Raji (cell line): ENCODE data around the gene BUD31.

Experiments used
- POLR2A ChIP-seq: IDR thresholded peaks from 2 replicates; pipeline ENCODE4 v1.6.1; 2011; ENCODE audit warnings: low read depth, low read length, control low read depth; ENCODE audit not compliant: insufficient read depth

The BUD31 gene

DNA sequence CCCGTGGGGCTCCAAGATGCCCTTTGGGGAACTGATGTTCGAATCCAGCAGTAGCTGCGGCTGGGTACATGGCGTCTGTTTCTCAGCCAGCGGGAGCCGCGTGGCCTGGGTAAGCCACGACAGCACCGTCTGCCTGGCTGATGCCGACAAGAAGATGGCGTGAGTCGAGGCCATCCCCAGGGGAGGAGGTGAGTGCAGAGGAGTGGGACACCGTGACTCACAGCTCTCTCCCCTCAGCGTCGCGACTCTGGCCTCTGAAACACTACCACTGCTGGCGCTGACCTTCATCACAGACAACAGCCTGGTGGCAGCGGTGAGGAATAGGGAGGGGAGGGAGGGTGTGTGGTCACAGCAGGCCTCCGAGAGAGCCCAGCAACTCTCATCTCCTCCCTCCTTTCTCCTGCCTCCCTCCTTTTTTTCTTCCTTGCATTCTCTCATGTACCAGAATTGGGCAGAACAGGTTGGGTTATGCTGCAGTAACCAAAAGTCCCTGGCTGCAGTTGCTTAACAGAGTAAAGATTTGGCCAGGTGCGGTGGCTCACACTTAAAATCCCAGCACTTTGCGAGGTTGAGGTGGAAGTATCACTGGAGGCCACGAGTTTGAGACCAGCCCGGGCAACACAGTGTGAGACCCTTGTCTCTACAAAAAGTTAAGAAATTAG lies 17.7 kb upstream of the BUD31 start:
- no peak for TF ChIP-seq POLR2A

DNA sequence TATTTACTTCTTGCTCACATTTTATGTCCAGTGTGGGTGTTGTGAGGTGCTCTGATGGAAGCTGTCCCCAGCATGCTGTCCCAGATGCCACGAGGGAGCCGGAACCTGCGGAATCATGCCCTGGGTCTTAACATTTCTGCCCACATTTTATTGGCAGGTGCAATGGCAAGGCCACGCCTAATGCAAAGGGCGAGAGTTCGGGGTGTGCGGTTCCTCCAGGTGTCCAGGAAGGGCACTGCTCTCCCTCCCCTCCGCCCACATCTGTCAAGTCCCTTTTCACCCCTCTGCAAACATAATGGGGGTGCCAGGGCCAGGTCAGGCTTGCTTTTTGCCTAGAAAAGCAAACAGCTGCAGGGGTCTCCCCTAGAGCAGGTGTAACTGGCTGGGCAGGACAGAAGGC lies 16.7 kb upstream of the BUD31 start:
- no peak for TF ChIP-seq POLR2A

DNA sequence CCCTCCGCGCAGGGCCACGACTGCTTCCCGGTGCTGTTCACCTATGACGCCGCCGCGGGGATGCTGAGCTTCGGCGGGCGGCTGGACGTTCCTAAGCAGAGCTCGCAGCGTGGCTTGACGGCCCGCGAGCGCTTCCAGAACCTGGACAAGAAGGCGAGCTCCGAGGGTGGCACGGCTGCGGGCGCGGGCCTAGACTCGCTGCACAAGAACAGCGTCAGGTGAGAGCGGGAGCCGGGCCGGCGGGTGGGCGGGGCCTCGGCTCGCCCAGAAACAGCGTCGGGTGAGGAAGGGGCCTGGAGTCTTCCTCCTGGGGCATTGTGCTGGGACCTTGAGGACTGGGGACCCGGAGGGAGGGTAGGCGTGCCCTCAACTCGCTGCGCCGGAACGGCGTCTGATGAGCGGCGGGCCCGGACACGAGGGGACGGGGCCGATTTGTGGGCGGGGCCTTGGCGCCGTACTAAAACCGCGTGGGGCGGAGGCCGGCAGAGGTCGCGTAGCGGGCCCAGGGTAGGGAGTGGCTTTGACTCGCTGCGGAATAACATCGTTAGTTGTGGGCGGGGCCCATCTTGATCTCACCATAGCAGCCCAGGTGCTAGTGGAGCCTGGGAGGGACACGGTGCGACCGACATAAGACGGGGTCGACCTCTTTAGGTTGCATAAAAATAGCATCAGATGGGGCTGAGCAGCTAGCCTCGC lies 16.0 kb upstream of the BUD31 start:
- no peak for TF ChIP-seq POLR2A

DNA sequence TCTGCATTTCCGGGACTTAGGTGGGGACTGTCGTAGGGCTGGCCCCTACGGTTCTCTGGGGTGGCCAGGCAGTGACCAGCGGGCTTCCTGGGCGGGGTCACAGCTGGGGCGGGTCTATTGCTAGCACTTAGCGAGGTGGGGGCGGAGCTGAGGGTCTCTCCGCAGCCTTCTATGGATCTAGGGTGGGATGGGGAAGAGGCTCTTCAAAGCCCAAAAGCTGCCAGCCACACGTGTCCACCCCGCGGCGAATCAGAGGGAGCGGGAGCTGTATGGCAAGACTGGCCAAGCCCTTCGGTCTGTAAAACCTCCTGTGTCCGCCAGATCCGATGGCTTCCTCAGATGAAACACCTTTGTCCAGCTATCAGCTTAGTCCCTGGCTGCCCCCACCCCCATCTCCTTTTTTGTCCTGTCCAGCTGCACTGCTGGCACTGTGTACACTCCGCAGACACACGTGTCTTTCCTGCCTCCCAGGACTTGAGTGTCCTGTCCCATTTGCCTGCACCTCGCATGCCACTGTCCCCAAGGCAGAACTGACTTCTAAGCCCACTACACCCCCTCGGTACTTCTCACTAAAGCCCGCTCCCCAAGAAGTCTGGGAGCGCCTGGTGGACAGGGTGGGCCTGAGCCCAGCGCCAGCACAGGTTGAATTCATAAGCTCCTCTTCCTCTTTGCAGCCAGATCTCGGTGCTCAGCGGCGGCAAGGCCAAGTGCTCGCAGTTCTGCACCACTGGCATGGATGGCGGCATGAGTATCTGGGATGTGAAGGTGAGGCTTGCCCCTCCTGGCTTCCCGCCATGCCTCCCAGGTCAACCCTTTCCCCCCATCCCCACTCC lies 15.2 kb upstream of the BUD31 start:
- TF ChIP-seq POLR2A: no peak

DNA sequence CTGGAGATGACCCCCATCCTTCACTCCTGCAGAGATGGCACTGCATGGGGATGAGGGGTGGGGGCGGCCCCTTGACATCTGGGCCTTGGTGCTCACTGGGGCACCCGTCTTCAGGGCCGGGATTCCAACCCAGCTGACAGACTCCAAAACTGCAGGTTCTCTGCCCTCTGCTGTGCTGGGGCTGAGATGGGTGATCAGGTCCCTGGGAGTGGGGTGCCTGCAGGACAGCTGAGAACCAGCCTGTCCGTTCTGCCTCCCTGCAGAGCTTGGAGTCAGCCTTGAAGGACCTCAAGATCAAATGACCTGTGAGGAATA lies 14.6 kb upstream of the BUD31 start:
- no peak for TF ChIP-seq POLR2A

DNA sequence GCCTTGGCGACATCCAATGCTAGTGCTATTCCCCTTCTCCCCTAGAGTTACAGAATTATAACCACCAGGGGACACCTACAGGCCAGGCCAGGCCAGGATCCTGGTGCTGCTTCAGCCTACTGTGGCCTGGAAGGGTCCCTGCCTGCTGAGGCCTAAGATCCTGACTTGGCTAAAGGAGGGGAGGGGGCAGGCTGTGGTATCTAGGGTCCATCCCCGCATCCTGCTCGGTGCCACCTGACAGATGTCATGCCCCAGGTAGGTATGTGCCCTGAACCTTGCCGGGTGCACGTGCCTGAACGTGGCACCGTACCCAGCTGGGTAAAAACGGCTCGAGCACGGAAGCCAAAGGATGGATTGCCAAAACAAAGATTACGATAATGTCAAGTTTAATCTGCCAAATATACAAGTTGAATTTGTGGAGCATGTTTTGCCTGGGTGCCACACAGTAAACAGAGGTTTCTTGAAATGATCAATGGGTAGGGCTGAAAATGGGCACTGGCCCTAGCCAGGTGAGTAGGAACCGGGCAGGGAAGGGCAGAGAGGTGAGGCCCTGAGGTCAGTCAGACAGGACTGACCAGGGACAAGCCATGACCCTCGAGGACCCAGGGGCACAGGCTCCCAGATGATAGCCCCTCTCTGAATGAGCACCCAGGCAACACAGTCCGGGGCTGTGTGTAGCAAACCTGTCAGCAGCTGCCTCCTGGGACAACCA lies 13.0 kb upstream of the BUD31 start:
- TF ChIP-seq POLR2A: no peak

DNA sequence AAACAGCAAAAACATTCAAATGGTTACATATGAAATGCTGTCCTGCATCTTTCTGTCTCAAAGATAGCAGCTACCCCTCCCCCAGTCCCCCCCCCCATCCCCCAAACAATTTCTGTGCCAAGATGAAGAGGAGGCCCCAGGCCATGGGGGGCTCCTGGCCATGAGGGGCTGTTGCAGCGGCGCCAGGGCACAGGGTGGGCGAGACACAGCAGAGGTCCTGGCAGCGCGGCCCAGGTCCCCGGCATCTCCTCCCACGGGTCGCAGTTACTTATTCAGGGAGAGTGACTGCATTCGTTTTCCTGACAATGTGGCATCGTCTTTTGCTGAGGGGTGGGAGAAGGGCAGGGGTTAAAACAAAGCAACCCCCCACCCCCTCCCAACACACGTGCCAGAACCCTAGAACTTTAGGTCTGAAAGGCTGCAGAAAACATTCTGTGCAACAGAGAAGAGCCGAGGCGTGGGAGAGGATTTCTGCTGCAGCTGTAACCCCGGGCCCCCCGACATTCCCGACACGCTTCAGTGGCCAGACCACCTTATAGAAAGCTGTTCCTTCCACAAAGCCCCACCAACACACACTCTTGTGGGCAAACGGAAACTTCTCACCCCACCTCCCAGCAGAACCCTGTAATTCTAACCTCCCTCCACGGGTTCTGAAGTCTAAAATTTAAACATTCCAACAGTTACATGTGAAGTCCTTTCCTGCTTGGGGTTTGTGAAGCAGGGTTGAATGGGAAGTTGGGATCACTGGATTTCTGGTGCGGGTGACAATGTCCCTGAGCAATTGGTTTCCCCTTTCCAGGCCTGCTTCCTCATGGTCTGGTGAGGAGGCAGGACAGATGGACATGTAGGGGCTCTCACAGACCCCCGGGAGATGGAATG lies 12.1 kb upstream of the BUD31 start:
- 0 out of 2 replicates have a peak, but pooled peaks have one; percentile 9 for TF ChIP-seq POLR2A

DNA sequence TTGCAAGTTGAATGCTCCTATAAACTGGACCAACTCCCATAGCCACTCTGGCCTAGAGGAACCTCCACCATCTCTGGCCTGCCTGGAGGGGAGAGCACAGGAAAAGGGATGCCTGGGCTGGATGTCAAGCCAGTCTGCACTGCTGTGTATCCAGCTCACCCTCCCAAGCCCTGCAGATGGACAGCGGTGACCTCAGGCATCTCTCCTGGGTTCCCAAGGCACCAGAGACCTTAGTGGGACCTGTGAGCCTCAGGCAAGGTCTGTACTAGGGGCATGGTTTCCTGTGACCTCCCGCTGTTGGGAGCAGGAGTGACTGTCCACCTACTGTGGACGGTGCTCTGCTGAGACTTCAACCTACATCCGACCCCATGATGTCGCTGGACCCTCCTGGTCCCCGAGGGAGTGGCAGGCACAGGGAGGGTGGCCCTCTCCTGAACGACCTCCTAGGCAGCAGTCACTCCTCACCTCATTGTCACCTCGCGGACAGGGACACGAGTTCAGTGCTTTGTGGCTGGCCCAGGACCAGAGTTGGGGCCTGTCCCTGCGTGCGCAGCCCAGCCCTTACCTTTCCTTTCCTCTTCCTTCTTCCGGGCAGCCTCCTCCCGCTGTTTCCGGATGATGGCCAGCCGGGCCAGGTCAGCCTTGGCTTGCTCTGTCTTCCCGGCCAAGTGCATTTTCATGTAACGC lies 11.3 kb upstream of the BUD31 start:
- 0 out of 2 replicates have a peak, but pooled peaks have one; percentile 8 for TF ChIP-seq POLR2A

DNA sequence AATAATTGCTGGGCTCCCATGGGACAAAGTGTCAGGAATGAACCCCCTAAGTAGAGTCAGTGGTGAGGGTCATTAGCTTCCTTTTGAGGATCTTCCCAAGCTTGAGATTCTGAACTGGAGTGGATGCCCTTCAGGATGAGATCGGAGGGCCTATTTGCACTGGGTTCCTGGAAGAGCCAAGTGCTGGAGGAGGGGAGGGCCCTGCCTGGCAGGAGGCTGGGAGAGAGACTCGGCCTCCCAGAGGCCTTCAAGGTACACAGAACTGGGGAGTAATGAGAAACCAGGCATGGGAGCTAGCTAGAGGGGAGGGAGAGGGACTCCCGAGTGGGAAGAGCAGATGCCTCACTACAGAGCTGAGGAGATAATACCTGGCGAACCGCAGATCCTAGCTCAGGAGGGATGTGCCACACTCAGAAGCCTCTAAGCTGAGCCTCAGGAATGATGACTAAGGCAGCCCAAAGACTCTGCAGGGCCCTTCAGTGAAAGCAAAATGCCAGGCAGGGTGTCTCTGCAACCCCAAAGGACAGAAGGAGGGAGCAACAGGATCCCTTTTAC lies 9.8 kb upstream of the BUD31 start:
- no peak for TF ChIP-seq POLR2A

DNA sequence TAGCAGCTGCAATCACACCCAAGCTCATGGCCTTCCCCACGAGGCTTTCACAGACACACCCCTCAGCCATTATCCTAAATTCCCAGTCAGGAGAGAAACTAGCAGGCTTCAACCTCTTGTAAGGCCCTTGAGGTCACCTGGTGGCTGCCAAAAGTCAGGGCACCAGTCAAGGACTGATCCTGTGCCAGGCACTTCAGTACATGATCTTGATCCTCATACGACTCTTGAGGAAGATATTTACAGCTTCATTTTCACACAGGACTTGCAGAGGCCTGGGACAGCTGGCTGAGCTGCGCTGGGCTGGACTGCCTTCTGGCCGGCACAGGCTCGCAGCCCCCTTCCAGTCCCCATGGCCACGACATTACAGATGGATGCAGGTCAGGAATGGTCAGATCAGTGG lies 9.2 kb upstream of the BUD31 start:
- no peak for TF ChIP-seq POLR2A

DNA sequence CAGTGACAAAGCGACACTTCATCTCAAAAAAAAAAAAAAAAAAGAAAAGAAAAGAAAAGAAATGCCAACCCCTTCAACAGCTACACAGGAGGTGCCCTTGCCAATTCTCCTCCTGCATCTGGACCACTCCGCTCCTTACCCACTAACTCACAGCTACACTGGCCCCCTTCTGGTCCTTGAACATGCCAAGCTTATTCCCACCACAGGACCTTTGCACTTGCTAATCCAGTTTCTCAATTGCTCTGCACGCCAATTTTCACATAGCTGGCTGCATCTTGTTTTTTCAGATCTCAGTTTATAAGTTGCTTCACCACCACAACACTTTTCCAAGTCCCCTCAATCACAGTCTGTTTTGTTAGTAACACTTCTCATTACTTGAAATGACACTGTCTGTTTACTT lies 5.9 kb upstream of the BUD31 start:
- TF ChIP-seq POLR2A: no peak

DNA sequence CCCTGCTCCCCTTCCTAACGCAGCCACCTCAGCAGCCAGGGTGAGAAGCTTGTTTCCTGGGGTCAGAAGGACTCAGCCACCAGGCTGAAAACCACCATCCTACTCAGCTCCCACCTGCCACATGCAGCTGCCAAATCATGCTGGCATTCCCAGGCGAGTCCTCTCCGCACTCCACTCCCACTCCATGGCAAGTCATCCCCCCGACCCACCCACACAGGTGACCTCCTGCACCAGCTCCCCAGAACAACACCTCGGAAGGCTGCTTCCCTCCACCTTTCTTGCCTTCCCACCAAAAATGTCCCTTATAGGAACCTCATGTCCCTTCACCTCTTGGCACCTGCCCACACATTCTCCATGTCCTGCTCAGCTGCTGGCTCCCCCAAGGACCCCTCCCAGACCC lies 5.0 kb upstream of the BUD31 start:
- TF ChIP-seq POLR2A: no peak

DNA sequence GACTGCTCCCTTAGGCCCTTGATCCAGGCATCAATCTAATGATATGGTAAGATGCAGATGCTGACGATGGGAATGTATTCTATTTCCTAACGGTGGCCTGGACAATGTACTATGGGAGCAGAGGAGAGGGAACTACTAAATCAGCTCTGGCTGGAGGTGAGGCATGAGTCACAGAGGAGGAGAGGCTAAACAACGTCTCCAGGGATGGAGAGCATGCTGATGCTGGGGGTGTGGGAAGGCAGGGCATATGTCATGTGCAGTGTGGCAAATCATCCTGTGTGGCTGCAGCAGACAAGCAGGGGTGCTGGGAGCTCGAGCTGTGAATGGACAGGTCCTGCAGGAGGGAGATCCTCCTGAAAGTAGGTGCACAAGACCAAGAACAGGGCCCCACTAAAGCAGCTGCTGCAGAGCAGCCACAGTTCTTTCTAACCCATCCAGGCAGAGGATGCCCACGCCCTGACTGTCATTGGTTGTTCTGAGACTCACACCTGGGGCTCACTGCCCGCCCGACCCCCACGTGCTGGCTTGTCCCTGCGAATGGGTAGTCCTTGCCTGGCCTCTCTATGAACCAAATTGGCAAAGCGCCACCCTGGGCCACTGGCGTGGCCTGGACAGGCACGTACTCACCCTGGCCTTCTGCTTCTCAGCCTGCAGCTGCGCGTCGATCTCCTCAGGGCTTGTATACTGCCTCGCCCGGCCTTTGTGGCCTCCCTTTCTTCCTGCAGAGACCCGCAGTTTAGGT lies 4.4 kb upstream of the BUD31 start:
- no peak for TF ChIP-seq POLR2A
